ENCODE data around the gene CILP2.
A peak's percentile ranks its signal among the peaks of the same experiment; 100 is the strongest.

CILP2 gene

GRCh38 chr19:19544954-19545591 lies 7.0 kb downstream of the CILP2 start:
- no peak for DNase-seq

GRCh38 chr19:19545707-19546106 lies 7.6 kb downstream of the CILP2 start:
- DNase-seq = no peak

- DNase-seq = no peak
These were observed 8.7 kb downstream of the CILP2 start for GRCh38 chr19:19546751-19547162.

GRCh38 chr19:19547674-19548336 lies 9.7 kb downstream of the CILP2 start:
- DNase-seq = no peak

- no peak for DNase-seq
These were observed 11.1 kb downstream of the CILP2 start for GRCh38 chr19:19548915-19549759.

- no peak for DNase-seq
These were observed 11.9 kb downstream of the CILP2 start for GRCh38 chr19:19549804-19550464.

GRCh38 chr19:19550485-19550929 lies 12.4 kb downstream of the CILP2 start:
- DNase-seq = no peak

- DNase-seq = no peak
These were observed 13.1 kb downstream of the CILP2 start for GRCh38 chr19:19550972-19551852.

- no peak for DNase-seq
These were observed 13.8 kb downstream of the CILP2 start for GRCh38 chr19:19551853-19552192.

- DNase-seq = peak; percentile 71
These were observed 14.7 kb downstream of the CILP2 start for GRCh38 chr19:19552798-19553197.

- DNase-seq = no peak
These were observed 15.6 kb downstream of the CILP2 start for GRCh38 chr19:19553670-19554069.

- peak; percentile 88 for DNase-seq
These were observed 16.3 kb downstream of the CILP2 start for GRCh38 chr19:19554074-19555023.

- no peak for DNase-seq
These were observed 20.0 kb downstream of the CILP2 start for GRCh38 chr19:19558055-19558454.

GRCh38 chr19:19558636-19559035 lies 20.6 kb downstream of the CILP2 start:
- DNase-seq = no peak

GRCh38 chr19:19559931-19560330 lies 21.9 kb downstream of the CILP2 start:
- no peak for DNase-seq

- no peak for DNase-seq
These were observed 24.0 kb downstream of the CILP2 start for GRCh38 chr19:19561946-19562664.

GRCh38 chr19:19562665-19563347 lies 24.7 kb downstream of the CILP2 start:
- peak; percentile 70 for DNase-seq

- DNase-seq = no peak
These were observed 25.3 kb downstream of the CILP2 start for GRCh38 chr19:19563348-19563848.

GRCh38 chr19:19566306-19566705 lies 28.2 kb downstream of the CILP2 start:
- no peak for DNase-seq

- no peak for DNase-seq
These were observed 29.3 kb downstream of the CILP2 start for GRCh38 chr19:19567391-19567790.
